ENCODE data around the gene ANXA6. TPM values are rescaled to one million over a fixed set of nuclear protein-coding genes. Genes with fewer than 3 reads are reported as not detected.

The ANXA6 gene
- total and polyA plus RNA-seq, 7 donors = 22.9 to 333 (median 233) TPM

- peaks cover 0 to 24% (median 19%) of the 10 kb centered on the region in 4 donors for H3K4me1 ChIP-seq
- no peak overlapping the region for H3K27ac ChIP-seq
- no peaks in the 10 kb centered on the region for H3K27me3 ChIP-seq
- intact Hi-C loops (cut with DNase I) = no loop called here
- H3K4me3 ChIP-seq = no peak overlapping the region
- WGBS, 2 donors = 92 to 96% methylated on average over 10 of the region's 10 CpGs
- TF ChIP-seq EP300 (IDR thresholded peaks at IDR 0.05) (no peak), POLR2AphosphoS5 (IDR thresholded peaks at IDR 0.05) (no peak), POLR2A (IDR thresholded peaks at IDR 0.05) (no peak), CTCF (IDR thresholded peaks at IDR 0.05) (no peak)
- H3K36me3 ChIP-seq = peaks cover 52 to 81% (median 75%) of the 10 kb centered on the region in 4 donors
- no peaks in the 10 kb centered on the region for H3K9me3 ChIP-seq
- DNase-seq = no peak
Observed at GRCh38 chr5:151137067-151137825, 20.3 kb downstream of the ANXA6 start.

GRCh38 chr5:151134228-151134627 lies 23.4 kb downstream of the ANXA6 start:
- TF ChIP-seq POLR2A (IDR thresholded peaks at IDR 0.05) (no peak), CTCF (IDR thresholded peaks at IDR 0.05) (no peak), EP300 (IDR thresholded peaks at IDR 0.05) (no peak), POLR2AphosphoS5 (IDR thresholded peaks at IDR 0.05) (no peak)
- WGBS, 2 donors = 51 to 71% methylated on average over 3 of the region's 3 CpGs
- Histone ChIP-seq H3K27ac (no peak overlapping the region), H3K4me3 (no peak overlapping the region), H3K9me3 (no peaks in the 10 kb centered on the region), H3K4me1 (no peaks in the 10 kb centered on the region), H3K36me3 (peaks cover 72 to 100% (median 92%) of the 10 kb centered on the region in 4 donors), H3K27me3 (no peaks in the 10 kb centered on the region)
- no peak for DNase-seq
- intact Hi-C loops (cut with DNase I) = no loop called here

GRCh38 chr5:151132963-151133362 lies 24.6 kb downstream of the ANXA6 start:
- Histone ChIP-seq H3K27me3 (no peaks in the 10 kb centered on the region), H3K4me3 (no peak overlapping the region), H3K27ac (no peak overlapping the region), H3K4me1 (no peaks in the 10 kb centered on the region), H3K9me3 (no peaks in the 10 kb centered on the region), H3K36me3 (peaks cover 82 to 100% (median 91%) of the 10 kb centered on the region in 4 donors)
- no peak for DNase-seq
- WGBS, 2 donors = 66 to 87% methylated on average over 4 of the region's 4 CpGs
- TF ChIP-seq CTCF (IDR thresholded peaks at IDR 0.05) = no peak
- no peak for TF ChIP-seq POLR2AphosphoS5 (IDR thresholded peaks at IDR 0.05)
- intact Hi-C loops (cut with DNase I) = no loop called here

GRCh38 chr5:151130922-151131891 lies 26.4 kb downstream of the ANXA6 start:
- WGBS, 2 donors = 25 to 66% methylated on average over 13 of the region's 13 CpGs
- TF ChIP-seq POLR2A (IDR thresholded peaks at IDR 0.05) (no peak), EP300 (IDR thresholded peaks at IDR 0.05) (no peak), CTCF (IDR thresholded peaks at IDR 0.05) (no peak), POLR2AphosphoS5 (IDR thresholded peaks at IDR 0.05) (no peak)
- peaks cover 79 to 100% (median 82%) of the 10 kb centered on the region in 4 donors for H3K36me3 ChIP-seq

More at GRCh38 chr5:151130922-151131891, 26.4 kb downstream of the ANXA6 start:
- DNase-seq = no peak
- Histone ChIP-seq H3K4me3 (no peak overlapping the region), H3K4me1 (peaks cover 0 to 4% (median 0%) of the 10 kb centered on the region in 4 donors), H3K9me3 (no peaks in the 10 kb centered on the region), H3K27ac (no peak overlapping the region), H3K27me3 (no peaks in the 10 kb centered on the region)
- intact Hi-C loops (cut with DNase I) = no loop called here
